Endothelial cell of umbilical vein (primary cell): ENCODE results near the gene PPP1R1B. TPM values are rescaled to one million over a fixed set of nuclear protein-coding genes. Genes with fewer than 3 reads are reported as not detected.

Experiments
- BruUV-seq: library from RNA; stranded (reverse); fragments of 400-500 nt; replicated peaks from 2 replicates; lab custom pipeline; 2021; lab: Mats Ljungman, UMichigan
- CTCF ChIA-PET: fragments of 300-600, 350-600 bp; sonication (Branson Sonifier 250); formaldehyde crosslinking; loops from one replicate; lab custom pipeline; 2021; ENCODE audit warnings: antibody characterized with exemption, inconsistent platforms; lab: Charles Lee
- POLR2A ChIA-PET: fragments of 300-600, 350-600 bp; sonication (Branson Sonifier 250); formaldehyde crosslinking; loops from one replicate; lab custom pipeline; 2021; ENCODE audit warnings: antibody characterized with exemption, inconsistent platforms; lab: Charles Lee
- DNase-seq: peaks from one replicate; pipeline ENCODE4 v3.0.0-alpha.2; 2011; ENCODE audit warnings: low read depth, low spot score
- FAIRE-seq: peaks from 2 replicates; lab custom pipeline; 2011; peaks lifted over from hg19 to GRCh38; lab: Jason Lieb, UNC
- H2AFZ ChIP-seq: 2 replicates; pipeline ENCODE4 v1.6.0; 2012; ENCODE audit warnings: low read depth, low read length, control low read depth, inconsistent platforms
- H3K27ac ChIP-seq: 2 replicates; pipeline ENCODE4 v1.5.1; 2011; ENCODE audit warnings: low read depth, mild to moderate bottlenecking, control low read depth, low read length, moderate library complexity; ENCODE audit not compliant: insufficient read depth
- H3K27me3 ChIP-seq, 2 experiments: 2 replicates each; pipeline versions ENCODE4 v1.6.0 to v1.6.1; 2011; ENCODE audit warnings: low read length in 2 of 2, mixed read lengths in 1 of 2; ENCODE audit not compliant: control insufficient read depth in 2 of 2, insufficient read depth in 2 of 2
- H3K36me3 ChIP-seq, 2 experiments: 2 replicates in 1 of 2; 3 replicates in 1 of 2; pipeline ENCODE4 v1.5.1; 2011; ENCODE audit warnings: low read length in 2 of 2, mild to moderate bottlenecking in 1 of 2, moderate library complexity in 1 of 2; ENCODE audit not compliant: control insufficient read depth in 2 of 2, insufficient read depth in 2 of 2; ENCODE audit errors: extremely low read depth in 1 of 2
- H3K4me1 ChIP-seq: 3 replicates; pipeline ENCODE4 v1.5.1; 2011; ENCODE audit warnings: mild to moderate bottlenecking, low read length; ENCODE audit not compliant: control insufficient read depth, insufficient read depth; ENCODE audit errors: extremely low read depth
- H3K4me2 ChIP-seq: 2 replicates; pipeline ENCODE4 v1.6.1; 2011; ENCODE audit warnings: low read length, control low read depth, mixed read lengths; ENCODE audit not compliant: insufficient read depth
- H3K4me3 ChIP-seq, 3 experiments: fragments of 200-600 bp in 1 of 3; sonication (generic), shearing (Covaris generic) in 1 of 3; replicated peaks in 1 of 3; 2 replicates each; pipeline ENCODE4 v1.5.1; 2011 to 2016; ENCODE audit warnings: control low read depth in 3 of 3, low read length in 3 of 3, mild to moderate bottlenecking in 2 of 3, inconsistent platforms in 1 of 3, low read depth in 1 of 3, moderate library complexity in 1 of 3; ENCODE audit not compliant: insufficient read depth in 1 of 3
- H3K79me2 ChIP-seq: 2 replicates; pipeline ENCODE4 v1.6.0; 2012; ENCODE audit warnings: low read length, inconsistent platforms; ENCODE audit not compliant: control insufficient read depth, insufficient read depth
- H3K9ac ChIP-seq: replicated peaks from 2 replicates; pipeline ENCODE3; 2011; ENCODE audit warnings: low read length, control low read depth; ENCODE audit not compliant: insufficient read depth; ENCODE audit errors: extremely low read depth
- H3K9me1 ChIP-seq: replicated peaks from 3 replicates; pipeline ENCODE4 v1.6.0; 2011; ENCODE audit warnings: mild to moderate bottlenecking, low read length; ENCODE audit not compliant: control insufficient read depth, insufficient read depth; ENCODE audit errors: extremely low read depth
- H3K9me3 ChIP-seq: replicated peaks from 2 replicates; pipeline ENCODE4 v1.5.1; 2012; ENCODE audit warnings: low read length, inconsistent platforms; ENCODE audit not compliant: control insufficient read depth, insufficient read depth
- H4K20me1 ChIP-seq: replicated peaks from 2 replicates; pipeline ENCODE3; 2011; ENCODE audit warnings: mild to moderate bottlenecking, low read length; ENCODE audit not compliant: control insufficient read depth, insufficient read depth; ENCODE audit errors: extremely low read depth
- EZH2 ChIP-seq: IDR thresholded peaks from 2 replicates; pipeline ENCODE4 v1.6.1; 2012; ENCODE audit warnings: borderline replicate concordance, low read depth, mild to moderate bottlenecking, moderate library complexity, low read length, inconsistent platforms; ENCODE audit not compliant: severe bottlenecking
- FOS ChIP-seq: IDR thresholded peaks from 2 replicates; pipeline ENCODE4 v1.6.1; 2011; ENCODE audit warnings: mild to moderate bottlenecking, low read length, moderate library complexity, borderline replicate concordance; ENCODE audit not compliant: insufficient read depth
- JUN ChIP-seq: IDR thresholded peaks from 2 replicates; pipeline ENCODE4 v1.6.1; 2011; ENCODE audit warnings: borderline replicate concordance, low read depth; ENCODE audit not compliant: insufficient read length, insufficient read depth
- POLR2A ChIP-seq: IDR thresholded peaks from 2 replicates; pipeline ENCODE4 v1.6.1; 2012; ENCODE audit warnings: low read depth, mild to moderate bottlenecking, control low read depth, low read length
- POLR2AphosphoS5 ChIP-seq: IDR thresholded peaks from 2 replicates; pipeline ENCODE4 v1.6.1; 2012; ENCODE audit warnings: low read depth, mild to moderate bottlenecking, control low read depth, low read length, moderate library complexity; ENCODE audit not compliant: insufficient read depth
- dilution Hi-C: fragments of 300-500 bp; cut with MboI; formaldehyde crosslinking; loops from one replicate; pipeline ENCODE4 v1.15.0; 2019; ENCODE audit warnings: low sequenced_read_pairs; ENCODE audit not compliant: extremely low pct_ligation_motif_present
- intact Hi-C: fragments of 100-400 bp; cut with micrococcal nuclease; formaldehyde crosslinking; loops from one replicate; pipeline ENCODE4 v1.10.0; 2022
- polyA plus RNA-seq, 4 experiments: library from polyadenylated mRNA; depleted of rRNA in 3 of 4; stranded (reverse) in 3 of 4; unstranded in 1 of 4; fragments of >200 nt; gene quantifications; 2 replicates each; pipeline versions ENCODE4 v1.2.1 to v1.2.3, GENCODE V29; 2011 to 2012; ENCODE audit warnings: missing spikeins in 1 of 4
- total RNA-seq: library from RNA; stranded (reverse); gene quantifications from 2 replicates; pipeline ENCODE4 v1.2.3, GENCODE V29; 2021
- TF ChIP-seq, protein P1 (sequence below), 2 donors: IDR thresholded peaks; 1 replicate in 1 of 2; 2 replicates in 1 of 2; pipeline ENCODE4 v1.5.1; 2011; ENCODE audit warnings: low read length in 2 of 2, mild to moderate bottlenecking in 2 of 2, moderate library complexity in 2 of 2, control low read depth in 1 of 2, inconsistent platforms in 1 of 2, low read depth in 1 of 2; ENCODE audit not compliant: insufficient read depth in 1 of 2; ENCODE audit errors: extremely low read depth in 1 of 2
- TF ChIP-seq, protein P2 (sequence below): IDR thresholded peaks from 2 replicates; pipeline ENCODE4 v1.6.1; 2011; ENCODE audit not compliant: insufficient read depth, insufficient read length

PPP1R1B gene
- total and polyA plus RNA-seq, 2 donors (not counting 3 experiments of a cell fraction or from before 2014, with no cell fraction given), result not detected

DNA sequence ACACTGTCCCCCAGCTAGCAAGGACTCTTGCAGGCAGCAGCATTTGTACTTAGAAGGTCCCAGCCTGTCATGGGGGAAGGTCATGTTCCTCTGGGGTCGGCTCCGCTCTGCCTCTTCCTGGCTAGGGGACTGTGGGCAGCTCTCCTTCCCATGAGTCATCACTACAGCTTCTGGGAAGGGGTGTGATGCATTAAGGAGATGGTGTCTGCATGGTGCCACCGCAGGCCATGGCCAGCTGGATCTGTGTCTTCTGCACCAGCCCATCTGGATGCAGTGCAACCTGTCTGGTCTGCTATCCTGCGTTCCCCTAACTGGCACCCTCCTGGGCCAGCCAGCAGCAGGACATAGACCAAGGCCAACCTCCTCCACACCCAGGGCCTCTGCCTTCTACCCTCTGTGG is 16.5 kb downstream of the PPP1R1B start:
- no TSS peak for BruUV-seq
- no peaks in the 10 kb centered on the region for H4K20me1 ChIP-seq
- dilution Hi-C loops (no loop called here), intact Hi-C loops (no loop called here)
- FAIRE-seq, result peak; percentile 77
- no peaks in the 10 kb centered on the region for H3K9me1 ChIP-seq
- no peak overlapping the region for H3K4me2 ChIP-seq
- peak; percentile 28 for DNase-seq
- no peak overlapping the region for H3K4me3 ChIP-seq
- ChIA-PET POLR2A (no interaction called here), CTCF (interaction anchor here (0.9 to 5.2 kb wide), 5 partner anchors 10 to 29 kb away, joined by 3 to 48 read pairs (median 5); no protein-coding TSS in a partner anchor)
- TF ChIP-seq JUN (no peak), POLR2AphosphoS5 (no peak), EZH2 (no peak), POLR2A (no peak), FOS (peak; percentile 59)
- TF ChIP-seq, protein P1, sequence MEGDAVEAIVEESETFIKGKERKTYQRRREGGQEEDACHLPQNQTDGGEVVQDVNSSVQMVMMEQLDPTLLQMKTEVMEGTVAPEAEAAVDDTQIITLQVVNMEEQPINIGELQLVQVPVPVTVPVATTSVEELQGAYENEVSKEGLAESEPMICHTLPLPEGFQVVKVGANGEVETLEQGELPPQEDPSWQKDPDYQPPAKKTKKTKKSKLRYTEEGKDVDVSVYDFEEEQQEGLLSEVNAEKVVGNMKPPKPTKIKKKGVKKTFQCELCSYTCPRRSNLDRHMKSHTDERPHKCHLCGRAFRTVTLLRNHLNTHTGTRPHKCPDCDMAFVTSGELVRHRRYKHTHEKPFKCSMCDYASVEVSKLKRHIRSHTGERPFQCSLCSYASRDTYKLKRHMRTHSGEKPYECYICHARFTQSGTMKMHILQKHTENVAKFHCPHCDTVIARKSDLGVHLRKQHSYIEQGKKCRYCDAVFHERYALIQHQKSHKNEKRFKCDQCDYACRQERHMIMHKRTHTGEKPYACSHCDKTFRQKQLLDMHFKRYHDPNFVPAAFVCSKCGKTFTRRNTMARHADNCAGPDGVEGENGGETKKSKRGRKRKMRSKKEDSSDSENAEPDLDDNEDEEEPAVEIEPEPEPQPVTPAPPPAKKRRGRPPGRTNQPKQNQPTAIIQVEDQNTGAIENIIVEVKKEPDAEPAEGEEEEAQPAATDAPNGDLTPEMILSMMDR (IDR thresholded peaks at IDR 0.05; ENCODE audit: extremely low read depth in 1 of 2, insufficient read depth in 1 of 2, low read depth in 1 of 2, low read length in 2 of 2), result no peak
- TF ChIP-seq, protein P2, sequence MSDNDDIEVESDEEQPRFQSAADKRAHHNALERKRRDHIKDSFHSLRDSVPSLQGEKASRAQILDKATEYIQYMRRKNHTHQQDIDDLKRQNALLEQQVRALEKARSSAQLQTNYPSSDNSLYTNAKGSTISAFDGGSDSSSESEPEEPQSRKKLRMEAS, result no peak
- no peaks in the 10 kb centered on the region for H3K27me3 ChIP-seq
- no peaks in the 10 kb centered on the region for H3K36me3 ChIP-seq
- H3K4me1 ChIP-seq, result peaks cover 11% of the 10 kb centered on the region
- no peak overlapping the region for H3K27ac ChIP-seq
- H3K9ac ChIP-seq, result no peak overlapping the region
- H3K79me2 ChIP-seq, result peaks cover 18% of the 10 kb centered on the region
- no peak overlapping the region for H2AFZ ChIP-seq
- H3K9me3 ChIP-seq, result no peaks in the 10 kb centered on the region
